ENCODE results near the gene VWA7.
A peak's percentile ranks its signal among the peaks of the same experiment; 100 is the strongest.
"Not testable (repeated sequence)": the region's sequence is repeated elsewhere in the genome, so short reads cannot be mapped to it uniquely, and the experiment has no call there.

The VWA7 gene, protein sequence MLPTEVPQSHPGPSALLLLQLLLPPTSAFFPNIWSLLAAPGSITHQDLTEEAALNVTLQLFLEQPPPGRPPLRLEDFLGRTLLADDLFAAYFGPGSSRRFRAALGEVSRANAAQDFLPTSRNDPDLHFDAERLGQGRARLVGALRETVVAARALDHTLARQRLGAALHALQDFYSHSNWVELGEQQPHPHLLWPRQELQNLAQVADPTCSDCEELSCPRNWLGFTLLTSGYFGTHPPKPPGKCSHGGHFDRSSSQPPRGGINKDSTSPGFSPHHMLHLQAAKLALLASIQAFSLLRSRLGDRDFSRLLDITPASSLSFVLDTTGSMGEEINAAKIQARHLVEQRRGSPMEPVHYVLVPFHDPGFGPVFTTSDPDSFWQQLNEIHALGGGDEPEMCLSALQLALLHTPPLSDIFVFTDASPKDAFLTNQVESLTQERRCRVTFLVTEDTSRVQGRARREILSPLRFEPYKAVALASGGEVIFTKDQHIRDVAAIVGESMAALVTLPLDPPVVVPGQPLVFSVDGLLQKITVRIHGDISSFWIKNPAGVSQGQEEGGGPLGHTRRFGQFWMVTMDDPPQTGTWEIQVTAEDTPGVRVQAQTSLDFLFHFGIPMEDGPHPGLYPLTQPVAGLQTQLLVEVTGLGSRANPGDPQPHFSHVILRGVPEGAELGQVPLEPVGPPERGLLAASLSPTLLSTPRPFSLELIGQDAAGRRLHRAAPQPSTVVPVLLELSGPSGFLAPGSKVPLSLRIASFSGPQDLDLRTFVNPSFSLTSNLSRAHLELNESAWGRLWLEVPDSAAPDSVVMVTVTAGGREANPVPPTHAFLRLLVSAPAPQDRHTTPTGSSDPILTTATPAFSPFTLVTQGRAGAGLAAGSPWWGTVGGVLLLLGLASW

GRCh38 chr6:31776989-31777666 lies at the start of gene VWA7:
Gene VWA7, minus strand, starts transcription at chr6:31777328. Its CDS starts 549 bp downstream, at chr6:31776779.
- DNase-seq = peak; percentile 79 to 84

DNA sequence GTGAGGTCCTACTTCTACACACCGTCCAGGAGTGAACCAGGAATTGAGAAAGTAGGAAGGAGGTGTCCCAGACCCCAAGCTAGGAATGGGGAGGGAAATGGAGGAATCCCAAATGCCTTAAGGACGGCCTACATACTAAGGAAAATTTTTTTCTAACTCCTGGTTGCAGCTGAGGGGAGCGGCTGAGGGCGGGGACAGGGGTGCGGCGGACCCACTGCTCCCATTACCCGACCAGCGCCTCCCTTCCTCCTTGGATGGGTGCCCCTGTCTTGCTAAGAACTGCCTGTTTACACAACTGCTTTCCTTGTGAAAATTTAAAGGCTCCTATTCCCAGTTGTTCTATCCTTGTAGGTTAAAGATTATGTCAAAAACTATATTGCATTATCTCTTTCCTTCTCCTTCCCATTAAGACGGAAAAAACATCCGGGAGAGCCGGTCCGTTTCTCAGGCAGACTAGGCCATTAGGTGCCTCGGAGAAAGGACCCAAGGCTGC lies 49.7 kb upstream of the VWA7 start:
- DNase-seq = peak in 1 of 2 donors; percentile 58

GRCh38 chr6:31825553-31825952 lies 48.4 kb upstream of the VWA7 start:
- no peak for DNase-seq

DNA sequence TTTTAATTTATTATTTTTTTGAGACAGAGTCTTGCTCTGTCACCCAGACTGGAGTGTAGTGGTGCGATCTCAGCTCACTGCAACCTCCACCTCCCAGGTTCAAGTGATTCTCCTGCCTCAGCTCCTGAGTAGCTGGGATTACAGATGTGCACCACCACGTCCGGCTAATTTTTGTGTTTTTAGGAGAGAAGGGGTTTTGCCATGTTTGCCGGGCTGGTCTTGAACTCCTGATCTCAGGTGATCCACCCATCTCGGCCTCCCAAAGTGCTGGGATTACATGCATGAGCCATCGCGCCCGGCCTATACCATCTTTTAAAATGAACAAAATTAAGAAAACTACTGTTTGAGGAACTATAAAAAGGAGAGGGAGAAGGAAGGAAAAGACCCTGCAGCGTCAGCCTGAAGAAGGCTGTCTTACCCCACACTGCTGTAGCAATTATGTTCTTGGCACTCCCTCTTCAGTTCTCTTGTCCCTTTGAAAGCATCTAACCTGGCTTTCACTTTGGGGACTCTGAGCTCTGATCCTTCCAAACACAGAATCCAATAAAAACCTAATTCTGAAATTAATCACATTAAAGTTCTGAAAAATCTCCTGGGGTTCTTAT lies 46.6 kb upstream of the VWA7 start:
- DNase-seq = not testable (repeated sequence)

DNA sequence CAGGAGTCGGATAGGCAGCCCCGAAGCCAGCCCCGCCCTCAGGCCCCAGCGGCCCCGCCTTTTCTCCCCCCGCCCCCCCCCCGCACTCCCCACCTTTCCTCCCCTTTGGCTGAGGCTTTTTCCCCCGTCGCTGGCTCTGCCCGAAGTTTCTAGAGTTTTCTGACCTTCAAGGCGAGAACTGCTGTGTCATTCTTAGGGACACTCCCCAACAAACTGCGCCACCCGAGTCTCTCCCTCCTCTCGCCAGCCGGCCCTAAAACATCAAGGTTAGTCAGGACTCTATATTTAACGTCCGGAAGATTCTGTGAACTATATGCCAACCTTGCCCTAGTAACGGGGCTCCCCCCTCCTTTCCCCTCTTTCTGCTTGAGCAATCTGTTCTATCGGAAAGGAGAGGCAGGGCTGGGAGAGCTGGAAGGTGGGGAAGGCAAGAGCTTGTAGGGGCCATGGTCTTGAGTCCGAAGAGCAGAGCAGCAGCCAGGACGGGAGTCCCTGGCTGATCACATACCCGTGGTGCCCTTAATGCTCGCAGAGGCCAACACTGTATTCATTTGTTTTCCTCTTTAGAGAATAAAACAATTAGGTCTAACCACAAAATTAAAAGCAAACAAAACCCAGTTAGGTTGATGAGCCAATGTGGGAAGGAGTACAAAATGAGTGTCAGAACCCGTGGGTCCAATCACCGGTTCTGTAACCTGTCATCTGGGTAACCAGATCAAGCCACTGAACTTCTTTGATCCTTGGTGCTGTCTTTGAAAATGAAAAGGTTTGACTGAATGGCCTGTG lies 45.1 kb upstream of the VWA7 start:
- DNase-seq = peak; percentile 65 to 70

- DNase-seq = peak; percentile 78 to 82
Measured at GRCh38 chr6:31821301-31822035, 44.3 kb upstream of the VWA7 start.

GRCh38 chr6:31820399-31820798 lies 43.3 kb upstream of the VWA7 start:
- not testable (repeated sequence) for DNase-seq

GRCh38 chr6:31819871-31820299 lies 42.8 kb upstream of the VWA7 start:
- no peak for DNase-seq

GRCh38 chr6:31817929-31818511 lies 40.9 kb upstream of the VWA7 start:
- DNase-seq = not testable (repeated sequence)

DNA sequence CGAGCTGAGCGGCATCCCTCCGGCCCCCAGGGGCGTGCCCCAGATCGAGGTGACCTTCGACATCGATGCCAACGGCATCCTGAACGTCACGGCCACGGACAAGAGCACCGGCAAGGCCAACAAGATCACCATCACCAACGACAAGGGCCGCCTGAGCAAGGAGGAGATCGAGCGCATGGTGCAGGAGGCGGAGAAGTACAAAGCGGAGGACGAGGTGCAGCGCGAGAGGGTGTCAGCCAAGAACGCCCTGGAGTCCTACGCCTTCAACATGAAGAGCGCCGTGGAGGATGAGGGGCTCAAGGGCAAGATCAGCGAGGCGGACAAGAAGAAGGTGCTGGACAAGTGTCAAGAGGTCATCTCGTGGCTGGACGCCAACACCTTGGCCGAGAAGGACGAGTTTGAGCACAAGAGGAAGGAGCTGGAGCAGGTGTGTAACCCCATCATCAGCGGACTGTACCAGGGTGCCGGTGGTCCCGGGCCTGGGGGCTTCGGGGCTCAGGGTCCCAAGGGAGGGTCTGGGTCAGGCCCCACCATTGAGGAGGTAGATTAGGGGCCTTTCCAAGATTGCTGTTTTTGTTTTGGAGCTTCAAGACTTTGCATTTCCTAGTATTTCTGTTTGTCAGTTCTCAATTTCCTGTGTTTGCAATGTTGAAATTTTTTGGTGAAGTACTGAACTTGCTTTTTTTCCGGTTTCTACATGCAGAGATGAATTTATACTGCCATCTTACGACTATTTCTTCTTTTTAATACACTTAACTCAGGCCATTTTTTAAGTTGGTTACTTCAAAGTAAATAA lies 40.2 kb upstream of the VWA7 start:
- peak in 1 of 2 donors; percentile 14 for DNase-seq

DNA sequence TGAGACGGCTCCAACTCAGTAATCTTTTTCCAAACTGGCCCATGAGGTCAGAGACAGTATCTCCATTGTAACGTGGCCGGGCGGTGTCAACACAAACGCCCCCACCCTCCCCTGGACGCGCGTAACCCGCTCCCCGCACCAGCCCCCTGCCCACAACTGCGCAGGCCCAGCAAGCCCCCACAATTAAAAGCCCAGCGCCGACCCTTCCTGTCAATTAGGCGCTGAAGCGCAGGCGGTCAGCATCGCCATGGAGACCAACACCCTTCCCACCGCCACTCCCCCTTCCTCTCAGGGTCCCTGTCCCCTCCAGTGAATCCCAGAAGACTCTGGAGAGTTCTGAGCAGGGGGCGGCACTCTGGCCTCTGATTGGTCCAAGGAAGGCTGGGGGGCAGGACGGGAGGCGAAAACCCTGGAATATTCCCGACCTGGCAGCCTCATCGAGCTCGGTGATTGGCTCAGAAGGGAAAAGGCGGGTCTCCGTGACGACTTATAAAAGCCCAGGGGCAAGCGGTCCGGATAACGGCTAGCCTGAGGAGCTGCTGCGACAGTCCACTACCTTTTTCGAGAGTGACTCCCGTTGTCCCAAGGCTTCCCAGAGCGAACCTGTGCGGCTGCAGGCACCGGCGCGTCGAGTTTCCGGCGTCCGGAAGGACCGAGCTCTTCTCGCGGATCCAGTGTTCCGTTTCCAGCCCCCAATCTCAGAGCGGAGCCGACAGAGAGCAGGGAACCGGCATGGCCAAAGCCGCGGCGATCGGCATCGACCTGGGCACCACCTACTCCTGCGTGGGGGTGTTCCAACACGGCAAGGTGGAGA lies 38.1 kb upstream of the VWA7 start, which contains the start of the genes HSPA1A and HSPA1L:
Gene HSPA1A, plus strand, starts transcription at position 519 of the 814 bp plus-strand sequence. Its CDS starts 214 bp downstream, at position 733.
Gene HSPA1L, minus strand, starts transcription at position 259 of the 814 bp plus-strand sequence. CDS start 3,311 bp downstream, outside the sequence.
- peak; percentile 60 to 72 for DNase-seq

DNA sequence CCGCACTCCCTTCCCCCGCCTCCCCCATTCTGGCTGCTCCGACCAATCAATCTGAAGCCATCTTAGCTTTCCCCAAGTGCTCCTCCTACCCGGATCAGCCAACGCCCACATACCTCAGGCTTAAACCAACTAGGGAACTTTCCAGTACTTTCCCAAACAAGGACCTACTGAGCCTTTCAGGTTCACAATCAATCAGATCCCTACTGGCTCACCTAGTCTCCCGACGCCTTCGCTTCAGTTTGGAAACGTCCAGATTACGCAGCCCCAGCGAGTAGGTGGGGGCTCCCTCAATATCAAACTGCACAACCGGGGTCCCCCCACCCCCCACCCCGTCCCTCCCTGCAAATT lies 37.5 kb upstream of the VWA7 start:
- peak; percentile 74 to 75 for DNase-seq

DNA sequence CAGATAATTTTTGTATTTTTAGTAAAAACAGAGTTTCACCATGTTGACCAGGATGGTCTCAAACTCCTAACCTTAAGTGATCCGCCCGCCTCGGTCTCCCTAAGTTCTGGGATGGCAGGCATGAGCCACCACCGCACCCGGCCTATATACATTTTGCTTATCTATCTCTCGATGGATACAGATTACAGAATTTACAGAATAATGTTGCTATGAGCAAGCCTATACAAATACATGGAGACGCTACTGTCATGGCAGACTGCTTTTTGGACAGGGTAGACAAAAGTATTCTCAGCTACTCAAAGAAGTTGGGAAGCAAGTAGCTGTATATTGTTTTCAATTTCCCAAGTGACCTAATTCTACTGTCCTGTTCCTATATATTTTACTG lies 36.3 kb upstream of the VWA7 start:
- DNase-seq = no peak

GRCh38 chr6:31811645-31812044 lies 34.5 kb upstream of the VWA7 start:
- no peak for DNase-seq

DNA sequence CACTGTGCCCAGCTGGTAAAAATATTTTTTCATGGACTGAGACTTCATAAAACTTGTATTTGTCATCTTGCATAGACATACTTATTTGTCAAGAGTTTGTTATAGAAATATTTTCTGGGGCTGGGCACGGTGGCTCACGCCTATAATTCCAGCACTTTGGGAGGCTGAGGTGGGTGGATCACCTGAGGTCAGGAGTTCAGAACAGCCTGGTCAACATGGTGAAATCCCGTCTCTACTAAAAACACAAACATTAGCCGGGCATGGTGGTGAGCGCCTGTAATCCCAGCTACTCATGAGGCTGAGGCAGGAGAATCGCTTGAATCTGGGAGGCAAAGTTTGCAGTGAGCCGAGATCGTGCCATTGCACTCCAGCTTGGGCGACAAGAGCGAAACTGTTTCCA lies 31.5 kb upstream of the VWA7 start:
- DNase-seq = not testable (repeated sequence)

- peak; percentile 97 to 98 for DNase-seq
Measured at GRCh38 chr6:31806470-31807272, 29.5 kb upstream of the VWA7 start, which contains the start of gene LSM2. Gene LSM2, minus strand, starts transcription at chr6:31806966. Its CDS starts 209 bp downstream, at chr6:31806757.

- no peak for DNase-seq
Measured at GRCh38 chr6:31805939-31806469, 28.9 kb upstream of the VWA7 start.
